Measurements from ENCODE around the gene RNF125.

The RNF125 gene

DNA sequence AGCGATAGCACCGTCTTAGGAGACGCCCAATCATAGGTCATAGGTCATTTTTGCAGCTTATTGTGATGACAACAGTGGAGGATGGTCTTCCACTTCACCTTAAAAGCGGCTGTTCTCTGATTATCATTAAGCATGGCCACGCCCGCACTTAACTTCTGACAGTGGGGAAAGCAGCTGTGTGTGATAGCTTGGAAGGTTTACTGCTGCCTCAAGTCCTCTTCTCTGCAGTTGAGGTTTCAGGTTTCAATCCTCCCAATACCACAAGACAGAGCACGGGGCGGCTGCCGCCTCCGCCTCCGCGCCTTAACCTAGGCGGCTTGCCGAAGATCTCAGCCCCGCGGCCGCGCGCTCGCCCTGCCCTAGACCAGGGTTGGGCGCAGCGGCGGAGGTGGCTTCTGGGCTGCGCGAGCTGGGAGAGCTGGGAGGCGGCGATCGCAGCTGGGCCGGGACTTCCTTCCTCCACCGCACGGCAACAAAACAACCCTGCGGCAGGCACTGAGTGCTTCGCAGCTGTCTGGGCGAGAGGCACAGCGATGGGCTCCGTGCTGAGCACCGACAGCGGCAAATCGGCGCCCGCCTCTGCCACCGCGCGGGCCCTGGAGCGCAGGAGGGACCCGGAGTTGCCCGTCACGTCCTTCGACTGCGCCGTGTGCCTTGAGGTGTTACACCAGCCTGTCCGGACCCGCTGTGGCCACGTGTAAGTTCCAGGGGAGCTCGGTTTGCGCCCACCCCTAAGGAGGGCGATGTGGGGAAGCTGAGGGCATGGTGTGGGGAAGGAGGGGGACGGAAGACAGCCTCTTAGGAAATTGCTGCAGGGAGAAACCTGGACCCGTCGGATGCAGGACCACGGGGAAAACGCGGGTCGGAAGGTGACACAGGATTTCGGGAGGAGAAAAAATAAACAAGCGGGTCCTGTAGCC lies at the start of gene RNF125:
RNF125 (plus strand) TSS at position 495 of the 920 bp plus-strand sequence; CDS start at position 534, 39 bp downstream.
- Histone ChIP-seq H4K20me1 (ENCODE audit: insufficient read depth, low read length) (no peaks in the 10 kb centered on the region), H3K9me3 (ENCODE audit: insufficient read depth, low read length) (no peaks in the 10 kb centered on the region), H3K4me1 (ENCODE audit: low read length) (peaks cover 12% of the 10 kb centered on the region; the same call in 1 of the 2 replicates), H3K4me3 (ENCODE audit: low read length) (peak within 1 kb of the TSS; percentile 90), H3K27ac (ENCODE audit: low read length) (0 out of 2 replicates have a peak within 1 kb of the TSS, but pooled peaks have one; percentile 18), H3K4me2 (ENCODE audit: low read length) (peak within 1 kb of the TSS; percentile 91), H3K79me2 (ENCODE audit: low read length) (no peaks in the 10 kb centered on the region), H2AFZ (ENCODE audit: low read depth, low read length) (peak within 1 kb of the TSS; percentile 96), H3K27me3 (ENCODE audit: low read depth, low read length) (no peaks in the 10 kb centered on the region), H3K9ac (ENCODE audit: low read length) (peak within 1 kb of the TSS; percentile 66), H3K36me3 (replicated peaks; ENCODE audit: low read depth, low read length) (no peaks in the 10 kb centered on the region)
- TF ChIP-seq, protein P1, sequence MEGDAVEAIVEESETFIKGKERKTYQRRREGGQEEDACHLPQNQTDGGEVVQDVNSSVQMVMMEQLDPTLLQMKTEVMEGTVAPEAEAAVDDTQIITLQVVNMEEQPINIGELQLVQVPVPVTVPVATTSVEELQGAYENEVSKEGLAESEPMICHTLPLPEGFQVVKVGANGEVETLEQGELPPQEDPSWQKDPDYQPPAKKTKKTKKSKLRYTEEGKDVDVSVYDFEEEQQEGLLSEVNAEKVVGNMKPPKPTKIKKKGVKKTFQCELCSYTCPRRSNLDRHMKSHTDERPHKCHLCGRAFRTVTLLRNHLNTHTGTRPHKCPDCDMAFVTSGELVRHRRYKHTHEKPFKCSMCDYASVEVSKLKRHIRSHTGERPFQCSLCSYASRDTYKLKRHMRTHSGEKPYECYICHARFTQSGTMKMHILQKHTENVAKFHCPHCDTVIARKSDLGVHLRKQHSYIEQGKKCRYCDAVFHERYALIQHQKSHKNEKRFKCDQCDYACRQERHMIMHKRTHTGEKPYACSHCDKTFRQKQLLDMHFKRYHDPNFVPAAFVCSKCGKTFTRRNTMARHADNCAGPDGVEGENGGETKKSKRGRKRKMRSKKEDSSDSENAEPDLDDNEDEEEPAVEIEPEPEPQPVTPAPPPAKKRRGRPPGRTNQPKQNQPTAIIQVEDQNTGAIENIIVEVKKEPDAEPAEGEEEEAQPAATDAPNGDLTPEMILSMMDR (IDR thresholded peaks at IDR 0.05; ENCODE audit: low read depth, low read length) = no peak
- TF ChIP-seq EZH2phosphoT487 (IDR thresholded peaks at IDR 0.05; ENCODE audit: low read depth) = no peak

DNA sequence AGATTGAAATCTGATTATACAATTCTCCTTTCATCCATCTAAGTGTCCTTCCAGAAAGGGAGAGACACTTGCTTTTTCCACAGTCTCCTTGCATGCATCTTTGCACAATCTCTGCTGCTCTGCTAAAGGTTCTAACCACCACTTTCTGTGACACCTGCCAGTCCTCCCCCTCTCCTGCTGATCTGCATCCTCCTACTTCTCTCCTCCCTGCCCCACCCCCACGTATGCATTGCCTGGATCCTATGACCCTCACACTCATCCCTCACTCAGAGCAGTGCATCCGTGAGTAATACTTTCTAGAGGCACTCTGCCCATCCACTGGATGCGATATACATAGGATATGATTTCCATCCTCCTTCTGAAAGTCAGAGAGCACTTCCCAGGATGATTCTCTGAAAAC lies 48.0 kb upstream of the RNF125 start:
- Histone ChIP-seq H3K9me3 (ENCODE audit: insufficient read depth, low read length) (peaks cover 21% of the 10 kb centered on the region; the same call in 1 of the 2 replicates), H3K27me3 (ENCODE audit: low read depth, low read length) (no peaks in the 10 kb centered on the region)

DNA sequence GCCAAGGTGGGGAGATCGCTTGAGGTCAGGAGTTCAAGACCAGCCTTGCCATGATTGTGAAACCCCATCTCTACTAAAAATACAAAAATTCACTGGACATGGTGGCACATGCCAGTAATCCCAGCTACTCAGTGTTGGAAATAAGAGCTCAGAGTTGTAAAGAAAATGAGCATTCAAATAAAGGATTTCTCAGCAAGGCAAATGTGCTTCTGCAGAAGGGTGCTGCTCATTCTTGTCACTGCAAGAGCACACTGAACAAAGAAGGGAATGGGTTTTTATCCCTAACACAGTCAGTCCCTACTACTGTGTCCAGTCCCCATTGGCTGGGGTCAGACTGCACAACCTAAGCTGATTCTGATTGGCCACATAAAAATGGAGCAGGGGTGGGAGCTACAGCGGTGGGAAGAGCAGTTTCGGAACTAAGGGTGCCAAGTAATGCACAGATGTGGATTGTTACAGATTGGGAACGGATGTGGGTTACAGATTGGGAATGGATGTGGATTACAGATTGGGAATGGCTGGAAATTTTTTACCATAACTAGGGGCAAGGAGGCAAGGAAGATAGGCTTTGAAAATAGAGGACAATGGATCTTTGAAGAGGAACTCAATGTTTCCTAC lies 44.6 kb upstream of the RNF125 start:
- Histone ChIP-seq H3K9me3 (ENCODE audit: insufficient read depth, low read length) (peaks cover 21% of the 10 kb centered on the region; the same call in 1 of the 2 replicates), H3K4me3 (ENCODE audit: low read length) (no peak overlapping the region), H3K4me2 (ENCODE audit: low read length) (no peak overlapping the region), H3K9ac (ENCODE audit: low read length) (no peak overlapping the region), H3K27me3 (ENCODE audit: low read depth, low read length) (no peaks in the 10 kb centered on the region), H3K27ac (ENCODE audit: low read length) (no peak overlapping the region), H3K36me3 (replicated peaks; ENCODE audit: low read depth, low read length) (no peaks in the 10 kb centered on the region), H2AFZ (ENCODE audit: low read depth, low read length) (no peak overlapping the region), H3K4me1 (ENCODE audit: low read length) (no peaks in the 10 kb centered on the region), H4K20me1 (ENCODE audit: insufficient read depth, low read length) (no peaks in the 10 kb centered on the region), H3K79me2 (ENCODE audit: low read length) (no peaks in the 10 kb centered on the region)
- TF ChIP-seq EZH2phosphoT487 (IDR thresholded peaks at IDR 0.05; ENCODE audit: low read depth) = no peak
- TF ChIP-seq, protein P1 (IDR thresholded peaks at IDR 0.05; ENCODE audit: low read depth, low read length) = no peak

More for the DNA sequence above, 48.0 kb upstream of the RNF125 start:
- TF ChIP-seq EZH2phosphoT487 (IDR thresholded peaks at IDR 0.05; ENCODE audit: low read depth) = no peak
- TF ChIP-seq, protein P1 (IDR thresholded peaks at IDR 0.05; ENCODE audit: low read depth, low read length) = no peak
- Histone ChIP-seq H3K36me3 (replicated peaks; ENCODE audit: low read depth, low read length) (no peaks in the 10 kb centered on the region), H3K4me2 (ENCODE audit: low read length) (no peak overlapping the region), H4K20me1 (ENCODE audit: insufficient read depth, low read length) (no peaks in the 10 kb centered on the region), H3K79me2 (ENCODE audit: low read length) (no peaks in the 10 kb centered on the region), H2AFZ (ENCODE audit: low read depth, low read length) (no peak overlapping the region), H3K4me3 (ENCODE audit: low read length) (no peak overlapping the region), H3K4me1 (ENCODE audit: low read length) (no peaks in the 10 kb centered on the region), H3K9ac (ENCODE audit: low read length) (no peak overlapping the region), H3K27ac (ENCODE audit: low read length) (no peak overlapping the region)

DNA sequence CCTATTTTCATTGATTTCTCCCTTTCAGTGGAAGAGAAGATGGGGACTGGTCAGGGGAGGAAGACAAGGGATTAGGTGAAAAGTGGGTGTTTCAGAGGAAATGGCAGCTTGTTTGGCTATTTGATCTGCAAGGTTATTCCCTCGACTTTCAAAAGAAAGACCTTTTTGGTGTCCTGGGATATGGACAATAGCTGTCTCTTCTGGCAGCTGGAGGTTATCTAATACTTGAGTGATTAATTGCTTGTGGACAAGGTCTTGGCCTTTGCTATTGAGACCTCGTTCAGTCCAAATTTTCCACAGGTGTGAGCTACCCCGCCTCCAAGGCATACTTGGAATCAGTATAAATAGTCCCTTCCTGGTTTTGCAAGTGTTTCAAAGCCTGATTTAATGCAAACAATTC lies 42.4 kb upstream of the RNF125 start:
- H3K36me3 ChIP-seq (replicated peaks; ENCODE audit: low read depth, low read length) = no peaks in the 10 kb centered on the region
- H3K27ac ChIP-seq (ENCODE audit: low read length) = no peak overlapping the region
- H3K4me1 ChIP-seq (ENCODE audit: low read length) = no peaks in the 10 kb centered on the region
- H3K9ac ChIP-seq (ENCODE audit: low read length) = no peak overlapping the region
- TF ChIP-seq, protein P1 (IDR thresholded peaks at IDR 0.05; ENCODE audit: low read depth, low read length) = no peak
- TF ChIP-seq EZH2phosphoT487 (IDR thresholded peaks at IDR 0.05; ENCODE audit: low read depth) = no peak
- no peak overlapping the region for H2AFZ ChIP-seq (ENCODE audit: low read depth, low read length)
- no peaks in the 10 kb centered on the region for H3K79me2 ChIP-seq (ENCODE audit: low read length)
- H4K20me1 ChIP-seq (ENCODE audit: insufficient read depth, low read length) = no peaks in the 10 kb centered on the region
- no peaks in the 10 kb centered on the region for H3K27me3 ChIP-seq (ENCODE audit: low read depth, low read length)
- H3K4me2 ChIP-seq (ENCODE audit: low read length) = no peak overlapping the region
- peaks cover 18% of the 10 kb centered on the region; the same call in 1 of the 2 replicates for H3K9me3 ChIP-seq (ENCODE audit: insufficient read depth, low read length)
- no peak overlapping the region for H3K4me3 ChIP-seq (ENCODE audit: low read length)

All from OCI-LY3 (cell line).